Kidney epithelial cell (primary cell): ENCODE data around the gene IGSF5. TPM values are rescaled to one million over a fixed set of nuclear protein-coding genes. Genes with fewer than 3 reads are reported as not detected.

Experiments used
- DNase-seq: peaks from one replicate; pipeline ENCODE4 v3.0.0-alpha.2; 2010; ENCODE audit warnings: low read depth
- H3K27me3 ChIP-seq: 2 replicates; pipeline ENCODE4 v1.6.0; 2011; ENCODE audit warnings: low read length; ENCODE audit not compliant: control insufficient read depth, insufficient read depth
- H3K36me3 ChIP-seq: 2 replicates; pipeline ENCODE4 v1.5.1; 2011; ENCODE audit warnings: low read length; ENCODE audit not compliant: control insufficient read depth, insufficient read depth
- H3K4me3 ChIP-seq: 2 replicates; pipeline ENCODE4 v1.5.1; 2011; ENCODE audit warnings: low read depth, mild to moderate bottlenecking, control low read depth, low read length
- CTCF ChIP-seq: IDR thresholded peaks from 2 replicates; pipeline ENCODE4 v1.5.1; 2011; ENCODE audit warnings: mild to moderate bottlenecking, moderate library complexity, low read length, control low read depth, inconsistent platforms; ENCODE audit not compliant: insufficient read depth, poor library complexity, severe bottlenecking
- total RNA-seq: library from RNA; depleted of rRNA; stranded (reverse); fragments of >200 nt; gene quantifications from 2 replicates; pipeline ENCODE4 v1.2.3, GENCODE V29; 2015

The IGSF5 gene
- total RNA-seq, 1 donor from 2014 or later: 0.17 TPM

- no peak overlapping the region for H3K4me3 ChIP-seq
- TF ChIP-seq CTCF: no peak
- DNase-seq: no peak
- no peaks in the 10 kb centered on the region for H3K36me3 ChIP-seq
- H3K27me3 ChIP-seq: no peaks in the 10 kb centered on the region
These were observed 95.6 kb downstream of the IGSF5 start for GRCh38 chr21:39840373-39841097.

GRCh38 chr21:39842741-39843459, 97.9 kb downstream of the IGSF5 start:
- H3K4me3 ChIP-seq: no peak overlapping the region
- H3K27me3 ChIP-seq: no peaks in the 10 kb centered on the region
- no peak for TF ChIP-seq CTCF
- DNase-seq: no peak
- no peaks in the 10 kb centered on the region for H3K36me3 ChIP-seq

GRCh38 chr21:39843483-39843882, 98.5 kb downstream of the IGSF5 start:
- Histone ChIP-seq H3K27me3 (no peaks in the 10 kb centered on the region), H3K4me3 (no peak overlapping the region), H3K36me3 (no peaks in the 10 kb centered on the region)
- TF ChIP-seq CTCF: no peak
- DNase-seq: no peak

- no peak for DNase-seq
- Histone ChIP-seq H3K36me3 (no peaks in the 10 kb centered on the region), H3K4me3 (no peak overlapping the region), H3K27me3 (no peaks in the 10 kb centered on the region)
- no peak for TF ChIP-seq CTCF
These were observed 98.9 kb downstream of the IGSF5 start for GRCh38 chr21:39843916-39844315.

GRCh38 chr21:39845571-39846130, 100.7 kb downstream of the IGSF5 start:
- DNase-seq: peak; percentile 56
- Histone ChIP-seq H3K27me3 (no peaks in the 10 kb centered on the region), H3K4me3 (no peak overlapping the region), H3K36me3 (no peaks in the 10 kb centered on the region)
- no peak for TF ChIP-seq CTCF

GRCh38 chr21:39847877-39848276, 102.9 kb downstream of the IGSF5 start:
- no peaks in the 10 kb centered on the region for H3K27me3 ChIP-seq
- TF ChIP-seq CTCF: no peak
- no peak for DNase-seq
- no peaks in the 10 kb centered on the region for H3K36me3 ChIP-seq
- H3K4me3 ChIP-seq: no peak overlapping the region
